Stimulated activated CD8-positive, alpha-beta memory T cell treated with anti-CD3 and anti-CD28 coated beads, Interleukin-4, amount 100 ng/mL, for 1 hour (primary cell): ENCODE measurements around the gene ALOX15B.
"Not testable (repeated sequence)": the region's sequence is repeated elsewhere in the genome, so short reads cannot be mapped to it uniquely, and the experiment has no call there.

Experiments used
- DNase-seq, 2 donors: peaks; one replicate each; pipeline ENCODE4 v3.0.0-alpha.2; 2020; ENCODE audit warnings: low read depth in 2 of 2, low spot score in 1 of 2

Gene ALOX15B

DNA sequence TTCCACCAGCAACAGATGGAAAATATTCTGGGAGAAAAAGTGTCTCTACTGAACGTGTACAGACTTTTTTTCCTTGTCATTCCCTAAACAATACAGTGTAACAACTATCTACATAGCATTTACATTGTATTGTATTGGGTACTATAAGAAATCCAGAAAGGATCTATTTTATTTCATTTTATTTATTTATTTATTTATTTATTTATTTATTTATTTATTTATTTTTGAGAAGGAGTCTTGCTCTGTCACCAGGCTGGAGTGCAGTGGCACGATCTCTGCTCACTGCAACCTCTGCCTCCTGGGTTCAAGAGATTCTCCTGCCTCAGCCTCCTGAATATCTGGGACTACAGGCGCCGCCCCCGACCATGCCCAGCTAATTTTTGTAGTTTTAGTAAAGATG is 39.1 kb downstream of the ALOX15B start:
- not testable (repeated sequence) for DNase-seq

DNA sequence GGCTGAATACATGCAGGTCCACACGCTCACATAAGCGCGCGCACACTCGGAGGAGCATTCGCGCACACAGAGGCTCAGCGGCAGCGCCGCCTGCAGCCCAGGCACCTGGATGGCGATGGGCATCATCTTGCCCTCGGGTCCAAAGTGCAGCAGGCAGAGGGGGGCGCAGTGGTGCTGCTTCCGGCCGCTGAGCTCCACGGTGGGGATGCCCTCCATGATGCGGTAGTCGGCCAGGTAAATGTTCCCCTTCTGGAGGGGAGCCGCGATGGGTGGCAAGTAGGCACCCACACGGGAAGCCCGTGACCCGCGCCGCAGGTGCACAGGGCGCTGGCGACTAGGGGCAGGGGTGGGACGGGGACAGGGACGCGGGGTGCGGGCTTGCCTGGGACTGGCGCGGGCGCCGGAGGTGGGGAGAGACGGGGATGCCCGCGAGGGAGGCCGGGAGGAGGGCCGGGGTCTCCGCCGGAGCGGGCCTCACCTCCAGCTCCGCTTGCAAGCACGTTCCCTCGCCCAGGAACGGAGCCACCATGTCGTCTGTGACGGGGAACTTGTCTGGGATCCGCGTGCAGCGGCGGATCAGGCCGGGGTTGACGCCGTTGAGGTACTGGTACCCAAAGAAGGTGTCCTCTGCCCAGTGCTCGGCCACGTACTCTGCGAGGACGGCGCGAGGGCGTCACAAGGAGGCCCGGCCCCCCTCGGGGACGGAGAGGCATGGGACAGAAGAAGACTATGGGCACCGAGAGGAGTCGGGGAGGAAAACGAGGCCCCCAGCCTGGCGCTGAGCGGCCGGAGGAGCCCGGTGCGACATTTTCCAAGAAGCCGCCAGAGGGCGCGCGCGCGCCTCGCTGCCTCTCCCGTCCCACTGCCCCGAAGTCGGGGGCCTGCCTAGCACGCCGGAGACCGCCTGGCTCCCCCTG is 40.7 kb downstream of the ALOX15B start:
- DNase-seq: peak; percentile 59 to 62

DNA sequence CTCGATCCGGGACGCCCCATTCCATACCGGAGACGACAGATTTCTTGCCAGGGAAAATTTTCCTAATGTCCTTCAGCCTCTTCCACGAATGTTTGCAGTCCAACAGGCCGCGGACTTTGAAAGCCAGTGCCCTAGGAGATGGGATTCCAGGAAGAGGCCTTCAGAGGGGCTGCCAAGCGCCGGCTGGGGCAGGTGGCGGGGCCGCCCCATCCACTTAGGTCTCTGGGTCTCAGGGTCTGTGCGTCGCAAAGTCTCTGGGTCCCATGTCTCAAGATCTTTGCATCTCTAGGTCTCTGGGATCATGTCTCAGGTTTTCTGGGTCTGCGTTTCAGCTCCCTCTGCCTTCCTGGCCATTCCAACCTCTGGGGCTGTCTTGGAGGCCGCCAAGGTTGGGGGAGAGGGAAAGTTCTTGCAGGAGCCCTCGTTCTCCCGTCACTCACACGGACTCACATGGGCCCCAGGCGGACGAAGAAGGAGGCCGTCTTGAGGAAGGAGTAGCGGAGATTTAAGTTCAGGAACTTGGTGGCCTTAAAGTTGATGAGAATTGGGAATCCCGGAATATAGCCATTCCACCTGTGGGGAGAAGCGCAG is 41.4 kb downstream of the ALOX15B start:
- DNase-seq: no peak

DNA sequence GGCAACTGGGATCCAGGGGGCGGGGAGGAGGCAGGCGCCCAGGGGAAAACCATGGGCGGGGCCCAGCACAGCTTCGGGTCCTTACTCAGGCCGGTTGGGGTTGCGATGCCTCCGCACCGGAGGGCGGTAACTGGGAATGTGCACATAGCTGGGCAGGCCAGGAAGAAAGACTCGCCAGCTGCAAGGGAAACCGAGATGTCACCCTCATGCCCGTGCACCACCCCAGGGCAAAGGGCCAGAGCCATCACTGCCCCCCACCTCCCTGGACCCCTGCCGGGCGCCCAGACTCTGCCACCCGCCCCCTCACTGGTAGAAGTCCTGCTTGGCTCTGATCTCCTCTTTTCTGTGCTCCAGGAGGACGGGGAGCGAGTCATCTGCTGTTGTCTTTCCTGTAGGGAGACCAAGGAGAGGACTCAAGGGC is 42.0 kb downstream of the ALOX15B start:
- no peak for DNase-seq

DNA sequence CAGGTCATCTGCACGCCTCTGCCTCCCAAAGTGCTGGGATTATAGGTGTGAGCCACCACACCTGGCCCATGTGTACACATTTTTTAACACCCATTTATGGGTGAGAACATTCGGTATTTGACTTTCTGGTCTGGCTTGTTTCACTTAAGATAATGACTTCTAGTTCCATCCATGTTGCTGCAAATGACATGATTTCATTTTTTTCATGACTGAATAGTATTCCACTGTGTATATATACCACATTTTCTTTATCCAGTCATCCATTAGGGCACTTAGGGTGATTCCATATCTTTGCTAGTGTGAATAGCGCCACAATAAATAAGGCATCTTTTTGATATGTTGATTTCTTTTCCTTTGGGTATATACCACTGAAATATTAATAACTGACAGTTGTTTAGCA is 43.0 kb downstream of the ALOX15B start:
- no peak for DNase-seq

DNA sequence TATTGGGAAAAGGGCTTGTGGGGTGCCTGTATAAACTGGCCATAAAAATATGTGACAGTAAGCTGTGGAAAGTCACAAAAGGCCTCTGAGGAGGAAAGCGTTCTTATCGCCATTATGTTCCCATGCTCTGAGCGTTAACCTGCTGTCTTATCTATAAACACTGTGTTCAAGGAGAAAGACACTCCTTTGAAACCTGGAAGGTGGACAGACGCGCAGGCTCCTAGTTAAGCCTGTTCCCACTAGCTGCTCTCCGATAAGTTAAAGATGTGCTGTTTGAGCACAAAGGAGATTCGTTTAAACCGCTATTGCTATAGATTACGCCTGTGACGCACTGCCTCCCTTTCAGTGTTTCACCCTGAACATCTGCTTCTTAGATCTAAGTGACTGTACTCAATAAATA is 43.4 kb downstream of the ALOX15B start:
- no peak for DNase-seq

DNA sequence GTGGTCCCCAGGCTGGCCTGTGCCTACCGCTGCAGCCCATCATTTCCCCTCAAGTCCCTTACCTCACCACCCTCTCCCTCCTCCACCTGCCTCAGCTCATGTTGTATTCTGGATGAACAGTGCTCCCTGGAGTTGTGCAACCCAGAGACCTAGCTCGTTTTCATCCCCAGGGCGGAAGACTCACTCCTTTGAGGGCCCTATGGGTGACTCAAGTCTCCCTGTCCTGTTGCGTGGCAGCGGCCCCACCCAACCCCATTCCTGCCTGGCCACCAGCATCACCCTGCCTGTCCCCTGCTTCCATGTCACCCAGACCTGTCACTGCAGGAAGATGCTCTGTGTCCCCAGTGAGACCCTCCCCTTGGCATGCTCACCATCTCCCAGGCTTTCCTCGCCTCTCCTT is 45.4 kb downstream of the ALOX15B start:
- no peak for DNase-seq

DNA sequence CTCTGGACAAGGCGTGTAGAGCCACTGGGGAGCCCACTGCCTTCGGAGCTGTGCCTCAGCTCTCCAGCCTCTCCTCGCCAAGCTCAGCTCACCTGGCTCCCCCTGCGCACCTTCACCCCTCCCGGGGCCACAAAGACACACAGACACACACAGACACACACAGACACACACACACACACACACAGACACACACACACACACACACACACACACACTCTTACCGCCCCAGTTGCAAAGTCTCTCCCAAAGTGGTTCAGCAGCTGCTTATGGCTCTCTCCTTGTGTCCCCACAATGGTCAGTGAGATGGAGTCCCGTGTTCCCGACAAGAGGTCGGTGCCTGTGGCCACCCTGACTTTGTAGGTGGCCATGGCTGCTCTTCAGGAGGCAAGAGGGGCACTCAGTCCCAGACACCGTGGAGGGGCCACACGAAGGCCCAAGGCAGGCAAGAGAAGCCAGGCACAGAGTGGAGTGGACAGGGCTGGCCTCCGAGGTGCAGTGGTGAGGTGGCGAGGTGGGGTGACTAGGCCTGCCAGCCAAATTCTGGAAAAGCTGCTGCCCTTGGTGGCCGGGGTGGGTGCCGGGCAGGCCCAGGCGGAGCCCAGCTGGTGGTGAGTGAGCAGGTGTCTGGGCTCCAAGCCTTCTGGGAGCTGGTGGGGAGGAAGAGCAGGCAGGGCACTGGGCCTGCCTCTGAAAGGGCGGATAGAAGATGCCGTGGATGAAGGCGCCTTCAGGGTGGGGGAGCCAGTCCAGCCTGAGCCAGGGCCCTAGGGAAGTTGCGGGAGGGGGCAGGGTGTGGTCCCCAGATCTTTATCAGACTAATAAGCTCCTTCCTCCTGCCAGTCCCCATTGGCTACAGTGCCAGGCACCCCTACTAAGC is 48.5 kb downstream of the ALOX15B start, which contains the start of gene ALOX12B:
Gene ALOX12B, minus strand, starts transcription at position 642 of the 877 bp plus-strand sequence. Its CDS starts 274 bp downstream, at position 368.
- DNase-seq: no peak

DNA sequence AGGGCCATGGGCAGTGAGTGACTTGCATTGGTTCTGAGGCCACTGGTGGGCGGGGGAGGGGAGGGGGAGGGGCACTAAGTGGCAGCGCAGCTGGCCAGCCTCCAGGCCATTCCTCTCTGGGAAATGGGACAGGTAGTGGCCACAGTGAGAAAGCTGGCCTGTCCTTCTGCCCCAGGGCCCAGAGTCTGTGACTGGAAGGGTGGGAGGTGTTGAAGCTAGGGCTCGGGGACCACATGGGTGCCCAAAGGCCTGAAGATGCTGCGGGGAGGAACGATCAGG is 49.0 kb downstream of the ALOX15B start:
- DNase-seq: no peak

DNA sequence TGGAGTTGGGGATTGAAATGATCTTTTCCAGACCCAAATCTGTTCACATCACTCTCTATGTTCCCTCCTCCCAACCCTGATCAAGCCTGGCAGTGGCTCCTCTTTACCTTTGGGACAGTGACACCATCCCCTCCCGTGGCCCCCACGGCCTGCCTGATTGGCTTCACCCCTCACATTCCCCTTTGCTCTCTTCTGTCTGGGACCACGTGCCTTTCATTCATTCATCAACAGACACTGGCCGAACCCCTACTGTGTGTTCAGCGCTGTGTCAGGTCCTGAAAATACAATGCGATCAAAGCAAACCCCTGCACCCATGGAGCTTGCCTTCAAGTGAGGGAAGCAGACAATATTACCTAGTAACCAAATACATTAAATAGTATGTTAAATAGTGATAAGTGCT is 50.9 kb downstream of the ALOX15B start:
- no peak for DNase-seq

DNA sequence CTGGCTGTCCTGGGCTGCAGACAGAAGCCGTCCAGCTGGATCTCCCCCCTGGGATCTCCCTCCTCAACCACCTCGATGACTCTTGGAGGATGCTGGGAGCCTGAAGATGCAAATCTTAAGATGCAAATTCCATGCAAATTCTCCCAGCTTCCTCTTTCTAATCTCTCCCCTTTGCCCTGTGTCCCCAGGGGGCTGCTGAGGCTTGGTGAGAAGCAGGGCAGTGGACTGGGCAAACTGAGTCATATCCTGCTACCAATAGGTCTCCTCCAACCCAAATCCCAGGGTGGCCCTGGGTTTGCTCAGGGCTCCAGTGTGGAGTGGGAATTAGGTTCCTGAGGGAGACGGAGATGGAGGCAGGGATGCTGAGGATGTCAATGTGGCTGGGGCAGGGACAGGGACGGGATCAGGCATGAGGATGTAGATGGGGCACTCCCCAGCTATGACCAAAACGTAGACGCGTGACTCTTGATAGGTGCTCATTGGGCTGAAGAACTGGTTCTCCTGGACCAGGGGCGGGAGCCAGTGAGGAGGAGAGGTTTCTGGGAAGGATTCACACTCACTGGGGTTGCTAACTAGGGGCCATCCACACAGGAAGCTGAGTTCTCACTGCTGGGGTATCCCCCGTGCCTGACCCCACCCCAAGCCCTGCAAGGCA is 52.3 kb downstream of the ALOX15B start:
- no peak for DNase-seq

DNA sequence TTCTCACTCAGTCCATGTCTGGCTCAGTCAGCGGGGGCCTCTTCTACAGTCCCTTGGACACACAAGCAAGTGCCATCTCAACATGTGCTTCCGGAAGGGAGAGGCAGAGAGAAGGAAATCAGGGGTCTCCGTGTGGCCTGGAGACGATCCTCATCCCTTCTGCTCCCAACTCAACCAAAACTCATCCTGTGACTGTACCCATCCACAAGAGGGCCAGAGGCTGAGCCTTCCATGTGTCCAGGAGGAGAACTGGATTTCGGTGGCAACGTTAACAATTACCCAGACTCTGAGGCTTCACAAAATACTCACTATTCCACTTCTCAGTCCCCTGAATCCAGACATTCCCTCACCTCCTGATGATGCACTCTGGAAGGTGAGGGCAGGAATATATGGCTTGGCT is 56.5 kb downstream of the ALOX15B start:
- DNase-seq: no peak

DNA sequence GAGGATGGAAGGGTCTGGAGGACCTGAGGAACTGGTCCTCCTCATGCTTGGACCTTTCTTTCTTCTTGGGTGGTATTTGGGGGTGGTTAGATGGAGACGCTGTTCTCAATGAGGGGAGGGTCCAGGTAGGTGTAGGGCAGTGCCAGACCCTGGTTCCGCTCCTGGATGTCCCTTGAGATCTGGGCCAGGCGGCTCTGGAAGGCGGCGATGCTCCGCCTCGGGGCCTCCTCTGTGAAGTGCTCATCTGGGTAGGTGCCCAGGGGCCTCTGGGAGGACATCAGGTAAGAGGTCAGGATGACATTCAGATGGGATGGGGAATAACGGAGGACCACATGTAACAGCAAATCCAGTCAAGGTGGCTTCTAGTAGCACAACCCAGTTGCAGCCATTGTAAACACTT is 57.7 kb downstream of the ALOX15B start:
- no peak for DNase-seq
